ENCODE measurements around the gene PIGK. TPM values are rescaled to one million over a fixed set of nuclear protein-coding genes. Genes with fewer than 3 reads are reported as not detected.

PIGK gene
- total RNA-seq, 1 experiment from 2014 or later = 23.3 TPM

GRCh38 chr1:77179632-77180031 is 39.6 kb downstream of the PIGK start:
- Histone ChIP-seq H3K36me3 (ENCODE audit: control insufficient read depth in 1 of 2, insufficient read depth in 2 of 2, low read length in 2 of 2) (no peaks in the 10 kb centered on the region), H3K9ac (ENCODE audit: low read length) (no peak overlapping the region), H3K79me2 (ENCODE audit: insufficient read depth, low read length) (no peaks in the 10 kb centered on the region), H3K27me3 (ENCODE audit: insufficient read depth, low read length) (no peaks in the 10 kb centered on the region), H2AFZ (ENCODE audit: low read depth, low read length, poor library complexity, severe bottlenecking) (no peak overlapping the region), H3K27ac (ENCODE audit: low read depth, low read length) (no peak overlapping the region), H3K9me2 (ENCODE audit: insufficient read depth) (no peaks in the 10 kb centered on the region), H3K9me3 (ENCODE audit: control insufficient read depth in 1 of 2, insufficient read depth in 1 of 2, low read depth in 1 of 2, low read length in 2 of 2) (peaks cover 0 to 3% of the 10 kb centered on the region in 2 experiments; a peak in 1 of 4 replicates), H3K4me1 (ENCODE audit: control insufficient read depth in 1 of 2, insufficient read depth in 2 of 2, low read length in 2 of 2) (no peaks in the 10 kb centered on the region), H3K4me3 (replicated peaks in 1 of 2; ENCODE audit: low read depth in 1 of 2, low read length in 2 of 2) (no peak overlapping the region), H4K20me1 (ENCODE audit: insufficient read depth) (no peaks in the 10 kb centered on the region), H3K4me2 (ENCODE audit: low read length) (no peak overlapping the region)
- ChIA-PET POLR2A (no interaction called here), CTCF (no interaction called here), RAD21 (ENCODE audit: low non-redundant PET in 1 of 2, low total read pairs in 2 of 2, uncharacterized antibody in 2 of 2, unreplicated experiment in 2 of 2) (no interaction called here)
- TF ChIP-seq POLR2AphosphoS5 (IDR thresholded peaks at IDR 0.05; ENCODE audit: low read depth, low read length) = no peak
- TF ChIP-seq SRF (IDR thresholded peaks at IDR 0.05; ENCODE audit: low read depth) = no peak
- TF ChIP-seq CBX3 (IDR thresholded peaks at IDR 0.05; ENCODE audit: low read depth) = no peak
- no peak for TF ChIP-seq EGR1 (IDR thresholded peaks at IDR 0.05; ENCODE audit: low read depth)
- TF ChIP-seq SP1 (IDR thresholded peaks at IDR 0.05; ENCODE audit: low read depth) = no peak
- no peak for TF ChIP-seq FOSL1 (IDR thresholded peaks at IDR 0.05; ENCODE audit: low read depth)
- no peak for TF ChIP-seq POLR2A (IDR thresholded peaks at IDR 0.05; ENCODE audit: borderline replicate concordance, extremely low read depth, insufficient read depth, insufficient read length)
- no peak for TF ChIP-seq SIN3A (IDR thresholded peaks at IDR 0.05; ENCODE audit: low read depth)
- no peak for TF ChIP-seq REST (IDR thresholded peaks at IDR 0.05; ENCODE audit: low read depth)
- no peak for TF ChIP-seq EZH2phosphoT487 (IDR thresholded peaks at IDR 0.05; ENCODE audit: borderline replicate concordance)
- no peak for TF ChIP-seq EZH2 (IDR thresholded peaks at IDR 0.05)
- TF ChIP-seq ZFX (IDR thresholded peaks at IDR 0.05) = no peak
- no peak for TF ChIP-seq CTCF (IDR thresholded peaks at IDR 0.05 in 2 of 3, conservative IDR thresholded peaks at IDR 0.05 in 1 of 3; ENCODE audit: borderline replicate concordance in 1 of 3, insufficient read depth in 1 of 3, low read depth in 2 of 3, low read length in 2 of 3)
- TF ChIP-seq ZNF274 (IDR thresholded peaks at IDR 0.05; ENCODE audit: low read depth, low read length) = no peak
- TF ChIP-seq ZBTB33 (IDR thresholded peaks at IDR 0.05; ENCODE audit: extremely low read depth, insufficient replicate concordance, low read length) = no peak
- intact Hi-C loops (cut with micrococcal nuclease) = no loop called here
- no TSS peak for BruUV-seq (replicated peaks)
- no peak for DNase-seq (ENCODE audit: low read depth, low spot score)
- ATAC-seq = no peak

Measured in HCT116 (cell line).